BJ (cell line): Measurements from ENCODE around the gene IGSF21. TPM values are rescaled to one million over a fixed set of nuclear protein-coding genes. Genes with fewer than 3 reads are reported as not detected.

Experiments used
- CTCF ChIA-PET: fragments of 350-600 bp; formaldehyde crosslinking; extraction: SDS; loops from one replicate; lab custom pipeline; 2021; ENCODE audit warnings: antibody characterized with exemption, inconsistent platforms; lab: Yijun Ruan, JAX
- POLR2A ChIA-PET: fragments of 300-600 bp; sonication (Branson Sonifier 250); formaldehyde crosslinking; extraction: SDS; loops from one replicate; lab custom pipeline; 2021; ENCODE audit warnings: antibody characterized with exemption; lab: Charles Lee
- DNase-seq: peaks from one replicate; pipeline ENCODE4 v3.0.0-alpha.2; 2011; ENCODE audit warnings: low read depth
- H3K27me3 ChIP-seq: 2 replicates; pipeline ENCODE4 v1.6.0; 2011; ENCODE audit warnings: low read length; ENCODE audit not compliant: control insufficient read depth, insufficient read depth
- H3K36me3 ChIP-seq: 2 replicates; pipeline ENCODE4 v1.5.1; 2011; ENCODE audit warnings: low read length; ENCODE audit not compliant: control insufficient read depth, insufficient read depth
- H3K4me3 ChIP-seq: 2 replicates; pipeline ENCODE4 v1.5.1; 2011; ENCODE audit warnings: low read depth, mild to moderate bottlenecking, control low read depth, low read length
- polyA plus RNA-seq: library from polyadenylated mRNA; depleted of rRNA; stranded (reverse); fragments of >200 nt; gene quantifications from 2 replicates; pipeline ENCODE4 v1.2.3, GENCODE V29; 2011
- TF ChIP-seq, protein P1 (sequence below): IDR thresholded peaks from 2 replicates; pipeline ENCODE4 v1.5.1; 2011; ENCODE audit warnings: low read depth, mild to moderate bottlenecking, control low read depth, inconsistent platforms, low read length, moderate library complexity; ENCODE audit not compliant: insufficient read depth

Gene IGSF21
- polyA plus RNA-seq, 1 experiment: not detected

DNA sequence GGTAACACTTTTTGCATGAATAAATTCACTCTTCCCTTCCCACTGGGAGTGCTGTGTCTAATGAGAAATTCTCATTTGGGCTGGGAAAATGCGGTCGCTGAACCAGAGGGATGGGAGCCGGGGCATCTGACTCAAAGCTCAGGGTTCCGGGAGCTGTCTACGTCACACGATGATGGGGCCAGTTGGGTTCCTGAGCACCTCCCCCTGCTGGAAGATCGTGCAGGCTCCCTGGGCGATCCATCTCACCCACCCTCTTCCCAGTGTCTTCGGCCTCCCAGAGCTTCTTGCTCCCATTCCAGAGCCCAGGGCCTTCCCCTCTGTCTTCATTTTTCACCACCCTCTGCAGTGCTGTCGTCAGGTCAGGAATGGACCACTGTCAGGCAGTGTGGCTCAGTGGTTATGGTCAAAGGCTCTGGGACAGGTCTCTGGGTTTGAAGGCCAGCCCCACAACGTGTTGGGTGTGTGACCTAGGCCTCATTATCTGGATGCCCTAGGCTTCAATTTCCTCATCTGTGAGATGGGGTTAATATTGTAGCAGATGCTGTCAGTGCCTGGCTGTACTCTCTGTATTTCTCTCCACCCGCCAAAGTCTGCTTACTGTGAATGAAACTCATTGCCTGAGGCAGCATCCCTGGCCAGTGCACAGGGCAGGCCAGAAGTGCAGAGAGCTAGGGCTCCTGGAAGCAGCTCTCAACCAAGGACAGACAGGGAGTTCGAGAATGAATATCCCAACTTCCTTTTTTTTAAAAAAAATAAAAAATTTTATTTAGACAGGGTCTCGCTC, 31.8 kb downstream of the IGSF21 start:
- CTCF ChIA-PET: no interaction called here
- H3K4me3 ChIP-seq: no peak overlapping the region
- no peaks in the 10 kb centered on the region for H3K36me3 ChIP-seq
- DNase-seq: no peak
- TF ChIP-seq, protein P1, sequence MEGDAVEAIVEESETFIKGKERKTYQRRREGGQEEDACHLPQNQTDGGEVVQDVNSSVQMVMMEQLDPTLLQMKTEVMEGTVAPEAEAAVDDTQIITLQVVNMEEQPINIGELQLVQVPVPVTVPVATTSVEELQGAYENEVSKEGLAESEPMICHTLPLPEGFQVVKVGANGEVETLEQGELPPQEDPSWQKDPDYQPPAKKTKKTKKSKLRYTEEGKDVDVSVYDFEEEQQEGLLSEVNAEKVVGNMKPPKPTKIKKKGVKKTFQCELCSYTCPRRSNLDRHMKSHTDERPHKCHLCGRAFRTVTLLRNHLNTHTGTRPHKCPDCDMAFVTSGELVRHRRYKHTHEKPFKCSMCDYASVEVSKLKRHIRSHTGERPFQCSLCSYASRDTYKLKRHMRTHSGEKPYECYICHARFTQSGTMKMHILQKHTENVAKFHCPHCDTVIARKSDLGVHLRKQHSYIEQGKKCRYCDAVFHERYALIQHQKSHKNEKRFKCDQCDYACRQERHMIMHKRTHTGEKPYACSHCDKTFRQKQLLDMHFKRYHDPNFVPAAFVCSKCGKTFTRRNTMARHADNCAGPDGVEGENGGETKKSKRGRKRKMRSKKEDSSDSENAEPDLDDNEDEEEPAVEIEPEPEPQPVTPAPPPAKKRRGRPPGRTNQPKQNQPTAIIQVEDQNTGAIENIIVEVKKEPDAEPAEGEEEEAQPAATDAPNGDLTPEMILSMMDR: no peak
- H3K27me3 ChIP-seq: no peaks in the 10 kb centered on the region
- POLR2A ChIA-PET: no interaction called here

GRCh38 chr1:18140411-18140810, 32.8 kb downstream of the IGSF21 start:
- Histone ChIP-seq H3K27me3 (no peaks in the 10 kb centered on the region), H3K4me3 (no peak overlapping the region), H3K36me3 (no peaks in the 10 kb centered on the region)
- DNase-seq: no peak
- TF ChIP-seq, protein P1: no peak
- ChIA-PET CTCF (no interaction called here), POLR2A (no interaction called here)

DNA sequence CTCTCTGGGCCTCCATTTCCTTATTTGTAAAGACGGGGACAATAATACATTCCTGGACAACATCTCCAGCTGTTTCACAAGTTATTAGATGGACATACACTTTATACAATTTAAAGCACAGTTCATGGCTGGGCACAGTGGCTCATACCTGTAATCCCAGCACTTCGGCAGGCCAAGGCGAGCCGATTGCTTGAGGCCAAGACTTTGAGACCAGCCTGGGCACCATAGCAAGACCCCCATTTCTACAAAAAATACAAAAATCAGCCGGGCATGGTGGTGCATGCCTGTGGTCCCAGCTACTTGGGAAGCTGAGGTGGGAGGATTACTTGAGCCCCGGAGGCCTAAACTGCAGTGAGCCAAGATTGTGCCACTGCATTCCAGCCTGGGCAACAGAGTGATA, 34.1 kb downstream of the IGSF21 start:
- CTCF ChIA-PET: no interaction called here
- POLR2A ChIA-PET: no interaction called here
- DNase-seq: no peak
- TF ChIP-seq, protein P1: no peak
- H3K36me3 ChIP-seq: no peaks in the 10 kb centered on the region
- no peaks in the 10 kb centered on the region for H3K27me3 ChIP-seq
- H3K4me3 ChIP-seq: no peak overlapping the region

DNA sequence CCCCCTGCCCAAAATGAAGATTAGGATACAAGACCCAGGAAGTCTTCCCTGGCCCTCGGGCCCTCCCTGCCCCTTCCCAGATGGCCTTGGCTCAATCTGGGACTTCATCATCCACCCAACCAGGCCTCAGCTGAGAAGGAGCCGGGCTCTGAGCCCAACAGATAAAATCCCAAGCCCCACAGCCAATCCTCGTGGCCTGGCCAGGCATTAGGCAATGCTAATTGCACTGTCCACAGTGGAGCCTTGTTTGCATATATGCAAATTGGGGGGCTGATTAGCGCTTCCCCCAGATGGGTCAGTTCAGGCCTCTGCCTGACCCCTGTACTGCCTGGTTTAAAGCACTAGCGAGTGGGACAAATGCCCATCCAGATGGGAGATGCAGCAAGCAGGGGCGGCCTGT, 34.9 kb downstream of the IGSF21 start:
- no peak for DNase-seq
- CTCF ChIA-PET: no interaction called here

DNA sequence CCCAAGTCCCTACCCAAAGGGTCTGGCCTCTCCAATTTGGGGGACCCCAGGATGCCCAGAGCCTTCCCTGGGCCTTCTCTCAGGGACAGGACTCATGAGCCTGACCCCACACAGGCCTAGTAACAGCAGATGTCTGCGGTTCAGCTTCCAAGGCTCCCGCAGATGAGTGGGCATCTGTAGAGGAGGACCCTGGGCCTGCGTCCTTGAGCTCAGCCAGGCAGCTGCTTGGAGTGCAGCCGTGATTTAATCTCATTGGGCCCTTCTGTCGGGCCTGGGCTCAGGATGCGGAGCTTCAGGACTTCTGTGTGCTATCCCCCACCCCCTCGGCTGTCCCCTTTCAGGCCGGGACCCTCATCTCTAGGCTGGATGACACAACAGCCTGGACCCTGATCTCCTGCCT, 35.4 kb downstream of the IGSF21 start:
- Histone ChIP-seq H3K4me3 (no peak overlapping the region), H3K27me3 (no peaks in the 10 kb centered on the region), H3K36me3 (no peaks in the 10 kb centered on the region)
- CTCF ChIA-PET: no interaction called here
- TF ChIP-seq, protein P1: no peak
- no peak for DNase-seq
- POLR2A ChIA-PET: no interaction called here

More for the DNA sequence above, 34.9 kb downstream of the IGSF21 start:
- H3K36me3 ChIP-seq: no peaks in the 10 kb centered on the region
- H3K4me3 ChIP-seq: no peak overlapping the region
- TF ChIP-seq, protein P1: no peak
- POLR2A ChIA-PET: no interaction called here
- no peaks in the 10 kb centered on the region for H3K27me3 ChIP-seq
